Measurements from ENCODE around the gene IL31. TPM values are rescaled to one million over a fixed set of nuclear protein-coding genes. Genes with fewer than 3 reads are reported as not detected.
A peak's percentile ranks its signal among the peaks of the same experiment; 100 is the strongest.

IL31 gene
- total RNA-seq, 1 experiment from 2014 or later: not detected

- Histone ChIP-seq H2AFZ (ENCODE audit: low read length) (no peak overlapping the region), H3K36me3 (ENCODE audit: insufficient read depth, low read length) (no peaks in the 10 kb centered on the region), H3K4me1 (ENCODE audit: low read length) (peaks cover 26% of the 10 kb centered on the region), H3K79me2 (ENCODE audit: low read length) (no peaks in the 10 kb centered on the region), H3K9me2 (replicated peaks; ENCODE audit: insufficient read depth, low read length) (no peaks in the 10 kb centered on the region), H3K9ac (ENCODE audit: low read length) (no peak overlapping the region), H4K20me1 (ENCODE audit: insufficient read depth, low read depth, low read length) (no peaks in the 10 kb centered on the region), H3K27me3 (ENCODE audit: low read length) (no peaks in the 10 kb centered on the region), H3K4me2 (ENCODE audit: low read depth, low read length, poor library complexity, severe bottlenecking) (no peak overlapping the region), H3K27ac (ENCODE audit: low read length) (no peak overlapping the region), H3K9me3 (ENCODE audit: low read length) (no peaks in the 10 kb centered on the region; the same call in 1 of the 2 replicates), H3K4me3 (ENCODE audit: low read length) (no peak overlapping the region)
- no peak for DNase-seq
Measured at GRCh38 chr12:122199484-122200355, 25.7 kb upstream of the IL31 start.

- no peak for DNase-seq
- Histone ChIP-seq H3K4me2 (ENCODE audit: low read depth, low read length, poor library complexity, severe bottlenecking) (peak overlapping the region; percentile 86), H4K20me1 (ENCODE audit: insufficient read depth, low read depth, low read length) (no peaks in the 10 kb centered on the region), H3K36me3 (ENCODE audit: insufficient read depth, low read length) (no peaks in the 10 kb centered on the region), H3K79me2 (ENCODE audit: low read length) (no peaks in the 10 kb centered on the region), H3K4me3 (ENCODE audit: low read length) (peak overlapping the region; percentile 58), H3K9ac (ENCODE audit: low read length) (peak overlapping the region; percentile 59), H3K4me1 (ENCODE audit: low read length) (peaks cover 20% of the 10 kb centered on the region), H3K9me3 (ENCODE audit: low read length) (no peaks in the 10 kb centered on the region; the same call in 1 of the 2 replicates), H3K27me3 (ENCODE audit: low read length) (no peaks in the 10 kb centered on the region), H3K9me2 (replicated peaks; ENCODE audit: insufficient read depth, low read length) (no peaks in the 10 kb centered on the region), H2AFZ (ENCODE audit: low read length) (peak overlapping the region; percentile 98), H3K27ac (ENCODE audit: low read length) (peak overlapping the region; percentile 80)
Measured at GRCh38 chr12:122197612-122197966, 23.6 kb upstream of the IL31 start.

GRCh38 chr12:122195405-122195804 lies 21.4 kb upstream of the IL31 start:
- DNase-seq: no peak
- Histone ChIP-seq H3K4me1 (ENCODE audit: low read length) (peaks cover 20% of the 10 kb centered on the region), H3K4me2 (ENCODE audit: low read depth, low read length, poor library complexity, severe bottlenecking) (no peak overlapping the region), H3K79me2 (ENCODE audit: low read length) (no peaks in the 10 kb centered on the region), H3K36me3 (ENCODE audit: insufficient read depth, low read length) (no peaks in the 10 kb centered on the region), H3K9me3 (ENCODE audit: low read length) (no peaks in the 10 kb centered on the region; the same call in 1 of the 2 replicates), H2AFZ (ENCODE audit: low read length) (no peak overlapping the region), H4K20me1 (ENCODE audit: insufficient read depth, low read depth, low read length) (no peaks in the 10 kb centered on the region), H3K9ac (ENCODE audit: low read length) (no peak overlapping the region), H3K4me3 (ENCODE audit: low read length) (no peak overlapping the region), H3K27me3 (ENCODE audit: low read length) (no peaks in the 10 kb centered on the region), H3K9me2 (replicated peaks; ENCODE audit: insufficient read depth, low read length) (no peaks in the 10 kb centered on the region), H3K27ac (ENCODE audit: low read length) (no peak overlapping the region)

- DNase-seq: no peak
- Histone ChIP-seq H3K27me3 (ENCODE audit: low read length) (no peaks in the 10 kb centered on the region), H4K20me1 (ENCODE audit: insufficient read depth, low read depth, low read length) (no peaks in the 10 kb centered on the region), H3K36me3 (ENCODE audit: insufficient read depth, low read length) (no peaks in the 10 kb centered on the region), H2AFZ (ENCODE audit: low read length) (no peak overlapping the region), H3K9me2 (replicated peaks; ENCODE audit: insufficient read depth, low read length) (no peaks in the 10 kb centered on the region), H3K4me2 (ENCODE audit: low read depth, low read length, poor library complexity, severe bottlenecking) (no peak overlapping the region), H3K4me3 (ENCODE audit: low read length) (no peak overlapping the region), H3K9me3 (ENCODE audit: low read length) (no peaks in the 10 kb centered on the region; the same call in 1 of the 2 replicates), H3K27ac (ENCODE audit: low read length) (no peak overlapping the region), H3K4me1 (ENCODE audit: low read length) (peaks cover 20% of the 10 kb centered on the region), H3K79me2 (ENCODE audit: low read length) (no peaks in the 10 kb centered on the region), H3K9ac (ENCODE audit: low read length) (no peak overlapping the region)
Measured at GRCh38 chr12:122194804-122195203, 20.8 kb upstream of the IL31 start.

GRCh38 chr12:122192441-122192840 lies 18.4 kb upstream of the IL31 start:
- DNase-seq: no peak
- Histone ChIP-seq H3K4me3 (ENCODE audit: low read length) (no peak overlapping the region), H3K4me2 (ENCODE audit: low read depth, low read length, poor library complexity, severe bottlenecking) (no peak overlapping the region), H3K9me2 (replicated peaks; ENCODE audit: insufficient read depth, low read length) (no peaks in the 10 kb centered on the region), H3K9ac (ENCODE audit: low read length) (no peak overlapping the region), H3K27ac (ENCODE audit: low read length) (no peak overlapping the region), H3K4me1 (ENCODE audit: low read length) (peaks cover 11% of the 10 kb centered on the region), H3K36me3 (ENCODE audit: insufficient read depth, low read length) (no peaks in the 10 kb centered on the region), H3K9me3 (ENCODE audit: low read length) (no peaks in the 10 kb centered on the region; the same call in 1 of the 2 replicates), H2AFZ (ENCODE audit: low read length) (no peak overlapping the region), H4K20me1 (ENCODE audit: insufficient read depth, low read depth, low read length) (no peaks in the 10 kb centered on the region), H3K27me3 (ENCODE audit: low read length) (no peaks in the 10 kb centered on the region), H3K79me2 (ENCODE audit: low read length) (no peaks in the 10 kb centered on the region)

DNA sequence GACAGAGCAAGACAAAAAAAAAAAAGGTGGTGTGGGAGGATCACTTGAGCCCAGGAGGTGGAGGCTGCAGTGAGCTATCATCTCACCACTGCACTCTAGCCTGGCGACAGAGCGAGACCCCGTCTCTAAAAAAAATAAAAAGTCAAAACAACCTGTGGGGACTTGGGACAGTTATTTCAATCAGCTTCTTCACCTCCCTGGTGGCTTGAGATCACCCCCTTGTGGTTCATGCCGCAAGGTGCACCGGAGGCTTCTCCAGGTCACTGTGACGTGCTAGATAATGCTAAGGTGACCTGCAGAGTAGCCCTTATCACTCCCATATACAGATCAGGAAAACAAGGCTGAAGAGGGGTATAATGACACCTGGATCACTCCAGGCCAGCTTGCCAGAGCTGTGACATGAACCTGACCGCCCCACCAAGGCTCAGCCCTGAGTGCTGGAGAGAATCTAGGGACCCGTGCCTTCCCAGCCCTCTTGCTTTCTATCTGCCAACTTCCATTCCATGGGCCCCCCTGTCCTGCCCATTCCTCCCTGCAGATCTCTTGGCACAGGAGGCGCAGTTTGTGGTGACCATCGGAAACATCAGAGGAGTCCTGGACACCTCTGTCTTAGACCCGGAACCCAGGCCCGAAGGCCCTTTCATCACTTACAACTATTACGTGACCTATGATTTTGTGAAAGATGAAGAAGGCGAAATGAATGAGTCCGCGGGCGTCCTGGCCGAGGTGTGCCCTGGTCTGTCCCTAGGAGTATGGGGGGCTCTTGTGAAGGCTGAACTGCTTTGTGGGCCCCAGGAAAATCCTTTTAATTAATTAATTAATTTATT lies 17.0 kb upstream of the IL31 start:
- DNase-seq: peak; percentile 91
- no peaks in the 10 kb centered on the region for H3K36me3 ChIP-seq (ENCODE audit: insufficient read depth, low read length)
- no peaks in the 10 kb centered on the region for H3K27me3 ChIP-seq (ENCODE audit: low read length)
- H3K4me3 ChIP-seq (ENCODE audit: low read length): no peak overlapping the region
- no peaks in the 10 kb centered on the region; the same call in 1 of the 2 replicates for H3K9me3 ChIP-seq (ENCODE audit: low read length)
- no peaks in the 10 kb centered on the region for H3K79me2 ChIP-seq (ENCODE audit: low read length)
- no peak overlapping the region for H3K9ac ChIP-seq (ENCODE audit: low read length)
- H3K4me2 ChIP-seq (ENCODE audit: low read depth, low read length, poor library complexity, severe bottlenecking): no peak overlapping the region
- no peaks in the 10 kb centered on the region for H3K9me2 ChIP-seq (replicated peaks; ENCODE audit: insufficient read depth, low read length)
- no peaks in the 10 kb centered on the region for H4K20me1 ChIP-seq (ENCODE audit: insufficient read depth, low read depth, low read length)
- no peaks in the 10 kb centered on the region for H3K4me1 ChIP-seq (ENCODE audit: low read length)
- H3K27ac ChIP-seq (ENCODE audit: low read length): no peak overlapping the region
- no peak overlapping the region for H2AFZ ChIP-seq (ENCODE audit: low read length)

GRCh38 chr12:122189626-122190475 lies 15.8 kb upstream of the IL31 start:
- DNase-seq: no peak
- no peak overlapping the region for H3K4me2 ChIP-seq (ENCODE audit: low read depth, low read length, poor library complexity, severe bottlenecking)
- no peak overlapping the region for H3K9ac ChIP-seq (ENCODE audit: low read length)
- H3K27me3 ChIP-seq (ENCODE audit: low read length): no peaks in the 10 kb centered on the region
- H3K4me1 ChIP-seq (ENCODE audit: low read length): no peaks in the 10 kb centered on the region
- H3K27ac ChIP-seq (ENCODE audit: low read length): no peak overlapping the region
- no peaks in the 10 kb centered on the region; the same call in 1 of the 2 replicates for H3K9me3 ChIP-seq (ENCODE audit: low read length)
- no peaks in the 10 kb centered on the region for H3K36me3 ChIP-seq (ENCODE audit: insufficient read depth, low read length)
- no peaks in the 10 kb centered on the region for H4K20me1 ChIP-seq (ENCODE audit: insufficient read depth, low read depth, low read length)
- H3K9me2 ChIP-seq (replicated peaks; ENCODE audit: insufficient read depth, low read length): no peaks in the 10 kb centered on the region
- H3K4me3 ChIP-seq (ENCODE audit: low read length): no peak overlapping the region
- no peak overlapping the region for H2AFZ ChIP-seq (ENCODE audit: low read length)
- H3K79me2 ChIP-seq (ENCODE audit: low read length): no peaks in the 10 kb centered on the region

Data from Karpas-422 (cell line).